OCI-LY7 (cell line): Measurements from ENCODE around the gene NEK4.

Experiments
- CTCF ChIP-seq: fragments of 200-600 bp; sonication (generic); conservative IDR thresholded peaks from 2 replicates; pipeline ENCODE4 v1.5.1; 2014; ENCODE audit warnings: mild to moderate bottlenecking, antibody characterized with exemption, low read length, moderate library complexity, mixed read lengths
- EZH2phosphoT487 ChIP-seq: fragments of 200-600 bp; sonication (generic); IDR thresholded peaks from 2 replicates; pipeline ENCODE4 v1.6.1; 2018; ENCODE audit warnings: low read depth, borderline replicate concordance, mild to moderate bottlenecking, mixed run types, antibody characterized with exemption, low read length, moderate library complexity, mixed read lengths

GRCh38 chr3:52819936-52820335 is 49.2 kb upstream of the NEK4 start:
- TF ChIP-seq CTCF: no peak
- TF ChIP-seq EZH2phosphoT487: no peak
